HepG2 (cell line): ENCODE data around the gene STAT1.

ENCODE experiments used
- HDAC6 ChIP-seq: fragments of 200-600 bp; sonication (generic); IDR thresholded peaks from 2 replicates; pipeline ENCODE4 v1.7.0; 2017; ENCODE audit warnings: mild to moderate bottlenecking, antibody characterized with exemption, low read length, low read depth
- HOXA7 ChIP-seq: sonication (generic); formaldehyde crosslinking; IDR thresholded peaks from 2 replicates; pipeline ENCODE4 v1.8.1; 2022; ENCODE audit warnings: mild to moderate bottlenecking, missing genetic modification reagents, moderate library complexity
- KDM4B ChIP-seq: sonication (generic); formaldehyde crosslinking; IDR thresholded peaks from 2 replicates; pipeline ENCODE4 v1.4.0; 2020; ENCODE audit warnings: missing genetic modification reagents
- TEAD2 ChIP-seq: sonication (generic); formaldehyde crosslinking; IDR thresholded peaks from 2 replicates; pipeline ENCODE4 v1.9.0; 2021; ENCODE audit warnings: missing genetic modification reagents
- ZFP1 ChIP-seq: IDR thresholded peaks from 2 replicates; pipeline ENCODE4 v1.6.1; 2016
- ZNF615 ChIP-seq: sonication (generic); formaldehyde crosslinking; IDR thresholded peaks from 2 replicates; pipeline ENCODE4 v1.5.0; 2020; ENCODE audit warnings: mild to moderate bottlenecking, missing genetic modification reagents, borderline replicate concordance
- TF ChIP-seq, protein P1 (sequence below): sonication (generic); formaldehyde crosslinking; IDR thresholded peaks from 2 replicates; pipeline ENCODE4 v1.5.0; 2020; ENCODE audit warnings: mild to moderate bottlenecking, missing genetic modification reagents, moderate library complexity
- TF ChIP-seq, protein P2 (sequence below): sonication (generic); formaldehyde crosslinking; IDR thresholded peaks from 2 replicates; pipeline ENCODE4 v1.4.0; 2020; ENCODE audit warnings: missing genetic modification reagents, borderline replicate concordance
- TF ChIP-seq, protein P3 (sequence below): IDR thresholded peaks from 2 replicates; pipeline ENCODE4 v1.6.1; 2012; ENCODE audit warnings: low read depth, low read length, improper control_type of control experiment
- TF ChIP-seq, protein P4 (sequence below): sonication (generic); formaldehyde crosslinking; conservative IDR thresholded peaks from 2 replicates; pipeline ENCODE4 v1.5.0; 2020; ENCODE audit warnings: missing genetic modification reagents
- TF ChIP-seq, protein P5 (sequence below): sonication (generic); formaldehyde crosslinking; IDR thresholded peaks from 2 replicates; pipeline ENCODE4 v1.4.0; 2020; ENCODE audit warnings: missing genetic modification reagents

DNA sequence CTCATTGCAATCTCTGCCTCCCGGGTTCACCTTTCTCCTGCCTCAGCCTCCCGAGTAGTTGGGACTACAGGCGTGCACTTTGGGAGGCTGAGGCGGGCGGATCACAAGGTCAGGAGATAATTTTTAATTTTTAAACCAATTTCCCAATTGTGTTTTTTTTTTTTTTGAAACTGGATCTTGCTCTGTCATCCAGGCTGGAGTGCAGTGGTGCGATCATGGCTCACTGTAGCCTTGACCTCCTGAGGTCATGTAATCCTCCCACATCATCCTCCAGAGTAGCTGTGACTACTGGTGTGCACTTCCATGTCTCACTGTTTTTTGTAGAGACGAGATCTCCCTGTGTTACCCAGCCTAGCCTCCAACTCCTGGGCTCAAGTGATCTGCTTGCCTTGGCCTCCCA, 84.1 kb downstream of the STAT1 start:
- TF ChIP-seq HDAC6 (no peak), ZNF615 (CRISPR knock-in tag) (no peak), KDM4B (no peak), TEAD2 (no peak), HOXA7 (no peak), ZFP1 (CRISPR knock-in tag) (no peak)
- TF ChIP-seq, protein P1, sequence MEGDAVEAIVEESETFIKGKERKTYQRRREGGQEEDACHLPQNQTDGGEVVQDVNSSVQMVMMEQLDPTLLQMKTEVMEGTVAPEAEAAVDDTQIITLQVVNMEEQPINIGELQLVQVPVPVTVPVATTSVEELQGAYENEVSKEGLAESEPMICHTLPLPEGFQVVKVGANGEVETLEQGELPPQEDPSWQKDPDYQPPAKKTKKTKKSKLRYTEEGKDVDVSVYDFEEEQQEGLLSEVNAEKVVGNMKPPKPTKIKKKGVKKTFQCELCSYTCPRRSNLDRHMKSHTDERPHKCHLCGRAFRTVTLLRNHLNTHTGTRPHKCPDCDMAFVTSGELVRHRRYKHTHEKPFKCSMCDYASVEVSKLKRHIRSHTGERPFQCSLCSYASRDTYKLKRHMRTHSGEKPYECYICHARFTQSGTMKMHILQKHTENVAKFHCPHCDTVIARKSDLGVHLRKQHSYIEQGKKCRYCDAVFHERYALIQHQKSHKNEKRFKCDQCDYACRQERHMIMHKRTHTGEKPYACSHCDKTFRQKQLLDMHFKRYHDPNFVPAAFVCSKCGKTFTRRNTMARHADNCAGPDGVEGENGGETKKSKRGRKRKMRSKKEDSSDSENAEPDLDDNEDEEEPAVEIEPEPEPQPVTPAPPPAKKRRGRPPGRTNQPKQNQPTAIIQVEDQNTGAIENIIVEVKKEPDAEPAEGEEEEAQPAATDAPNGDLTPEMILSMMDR (CRISPR knock-in tag) = no peak
- TF ChIP-seq, protein P2, sequence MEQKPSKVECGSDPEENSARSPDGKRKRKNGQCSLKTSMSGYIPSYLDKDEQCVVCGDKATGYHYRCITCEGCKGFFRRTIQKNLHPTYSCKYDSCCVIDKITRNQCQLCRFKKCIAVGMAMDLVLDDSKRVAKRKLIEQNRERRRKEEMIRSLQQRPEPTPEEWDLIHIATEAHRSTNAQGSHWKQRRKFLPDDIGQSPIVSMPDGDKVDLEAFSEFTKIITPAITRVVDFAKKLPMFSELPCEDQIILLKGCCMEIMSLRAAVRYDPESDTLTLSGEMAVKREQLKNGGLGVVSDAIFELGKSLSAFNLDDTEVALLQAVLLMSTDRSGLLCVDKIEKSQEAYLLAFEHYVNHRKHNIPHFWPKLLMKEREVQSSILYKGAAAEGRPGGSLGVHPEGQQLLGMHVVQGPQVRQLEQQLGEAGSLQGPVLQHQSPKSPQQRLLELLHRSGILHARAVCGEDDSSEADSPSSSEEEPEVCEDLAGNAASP = no peak
- TF ChIP-seq, protein P3, sequence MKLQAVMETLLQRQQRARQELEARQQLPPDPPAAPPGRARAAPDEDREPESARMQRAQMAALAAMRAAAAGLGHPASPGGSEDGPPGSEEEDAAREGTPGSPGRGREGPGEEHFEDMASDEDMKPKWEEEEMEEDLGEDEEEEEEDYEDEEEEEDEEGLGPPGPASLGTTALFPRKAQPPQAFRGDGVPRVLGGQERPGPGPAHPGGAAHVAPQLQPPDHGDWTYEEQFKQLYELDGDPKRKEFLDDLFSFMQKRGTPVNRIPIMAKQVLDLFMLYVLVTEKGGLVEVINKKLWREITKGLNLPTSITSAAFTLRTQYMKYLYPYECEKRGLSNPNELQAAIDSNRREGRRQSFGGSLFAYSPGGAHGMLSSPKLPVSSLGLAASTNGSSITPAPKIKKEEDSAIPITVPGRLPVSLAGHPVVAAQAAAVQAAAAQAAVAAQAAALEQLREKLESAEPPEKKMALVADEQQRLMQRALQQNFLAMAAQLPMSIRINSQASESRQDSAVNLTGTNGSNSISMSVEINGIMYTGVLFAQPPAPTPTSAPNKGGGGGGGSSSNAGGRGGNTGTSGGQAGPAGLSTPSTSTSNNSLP = no peak
- TF ChIP-seq, protein P4, sequence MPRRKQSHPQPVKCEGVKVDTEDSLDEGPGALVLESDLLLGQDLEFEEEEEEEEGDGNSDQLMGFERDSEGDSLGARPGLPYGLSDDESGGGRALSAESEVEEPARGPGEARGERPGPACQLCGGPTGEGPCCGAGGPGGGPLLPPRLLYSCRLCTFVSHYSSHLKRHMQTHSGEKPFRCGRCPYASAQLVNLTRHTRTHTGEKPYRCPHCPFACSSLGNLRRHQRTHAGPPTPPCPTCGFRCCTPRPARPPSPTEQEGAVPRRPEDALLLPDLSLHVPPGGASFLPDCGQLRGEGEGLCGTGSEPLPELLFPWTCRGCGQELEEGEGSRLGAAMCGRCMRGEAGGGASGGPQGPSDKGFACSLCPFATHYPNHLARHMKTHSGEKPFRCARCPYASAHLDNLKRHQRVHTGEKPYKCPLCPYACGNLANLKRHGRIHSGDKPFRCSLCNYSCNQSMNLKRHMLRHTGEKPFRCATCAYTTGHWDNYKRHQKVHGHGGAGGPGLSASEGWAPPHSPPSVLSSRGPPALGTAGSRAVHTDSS = no peak
- TF ChIP-seq, protein P5, sequence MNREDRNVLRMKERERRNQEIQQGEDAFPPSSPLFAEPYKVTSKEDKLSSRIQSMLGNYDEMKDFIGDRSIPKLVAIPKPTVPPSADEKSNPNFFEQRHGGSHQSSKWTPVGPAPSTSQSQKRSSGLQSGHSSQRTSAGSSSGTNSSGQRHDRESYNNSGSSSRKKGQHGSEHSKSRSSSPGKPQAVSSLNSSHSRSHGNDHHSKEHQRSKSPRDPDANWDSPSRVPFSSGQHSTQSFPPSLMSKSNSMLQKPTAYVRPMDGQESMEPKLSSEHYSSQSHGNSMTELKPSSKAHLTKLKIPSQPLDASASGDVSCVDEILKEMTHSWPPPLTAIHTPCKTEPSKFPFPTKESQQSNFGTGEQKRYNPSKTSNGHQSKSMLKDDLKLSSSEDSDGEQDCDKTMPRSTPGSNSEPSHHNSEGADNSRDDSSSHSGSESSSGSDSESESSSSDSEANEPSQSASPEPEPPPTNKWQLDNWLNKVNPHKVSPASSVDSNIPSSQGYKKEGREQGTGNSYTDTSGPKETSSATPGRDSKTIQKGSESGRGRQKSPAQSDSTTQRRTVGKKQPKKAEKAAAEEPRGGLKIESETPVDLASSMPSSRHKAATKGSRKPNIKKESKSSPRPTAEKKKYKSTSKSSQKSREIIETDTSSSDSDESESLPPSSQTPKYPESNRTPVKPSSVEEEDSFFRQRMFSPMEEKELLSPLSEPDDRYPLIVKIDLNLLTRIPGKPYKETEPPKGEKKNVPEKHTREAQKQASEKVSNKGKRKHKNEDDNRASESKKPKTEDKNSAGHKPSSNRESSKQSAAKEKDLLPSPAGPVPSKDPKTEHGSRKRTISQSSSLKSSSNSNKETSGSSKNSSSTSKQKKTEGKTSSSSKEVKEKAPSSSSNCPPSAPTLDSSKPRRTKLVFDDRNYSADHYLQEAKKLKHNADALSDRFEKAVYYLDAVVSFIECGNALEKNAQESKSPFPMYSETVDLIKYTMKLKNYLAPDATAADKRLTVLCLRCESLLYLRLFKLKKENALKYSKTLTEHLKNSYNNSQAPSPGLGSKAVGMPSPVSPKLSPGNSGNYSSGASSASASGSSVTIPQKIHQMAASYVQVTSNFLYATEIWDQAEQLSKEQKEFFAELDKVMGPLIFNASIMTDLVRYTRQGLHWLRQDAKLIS (CRISPR knock-in tag) = no peak
